ENCODE measurements around the gene PTPRA. TPM values are rescaled to one million over a fixed set of nuclear protein-coding genes. Genes with fewer than 3 reads are reported as not detected.

Gene PTPRA
- total and polyA plus RNA-seq, 2 donors (not counting 3 experiments of a cell fraction or from before 2014, with no cell fraction given): 43.2 to 53.4 TPM

GRCh38 chr20:2874456-2874855 lies 1.2 kb downstream of the PTPRA start:
- TF ChIP-seq POLR2AphosphoS5 (IDR thresholded peaks at IDR 0.05; ENCODE audit: insufficient read depth, low read depth, low read length) (no peak), EZH2 (IDR thresholded peaks at IDR 0.05; ENCODE audit: borderline replicate concordance, low read depth, low read length, severe bottlenecking) (no peak), JUN (IDR thresholded peaks at IDR 0.05; ENCODE audit: borderline replicate concordance, insufficient read depth, insufficient read length, low read depth) (no peak), POLR2A (IDR thresholded peaks at IDR 0.05; ENCODE audit: low read depth, low read length) (no peak), MYC (IDR thresholded peaks at IDR 0.05; ENCODE audit: low read depth, low read length) (no peak), FOS (IDR thresholded peaks at IDR 0.05; ENCODE audit: borderline replicate concordance, insufficient read depth, low read length) (no peak), GATA2 (IDR thresholded peaks at IDR 0.05; ENCODE audit: insufficient read depth, insufficient read length, low read depth, low read length) (no peak)
- TF ChIP-seq, protein P1, sequence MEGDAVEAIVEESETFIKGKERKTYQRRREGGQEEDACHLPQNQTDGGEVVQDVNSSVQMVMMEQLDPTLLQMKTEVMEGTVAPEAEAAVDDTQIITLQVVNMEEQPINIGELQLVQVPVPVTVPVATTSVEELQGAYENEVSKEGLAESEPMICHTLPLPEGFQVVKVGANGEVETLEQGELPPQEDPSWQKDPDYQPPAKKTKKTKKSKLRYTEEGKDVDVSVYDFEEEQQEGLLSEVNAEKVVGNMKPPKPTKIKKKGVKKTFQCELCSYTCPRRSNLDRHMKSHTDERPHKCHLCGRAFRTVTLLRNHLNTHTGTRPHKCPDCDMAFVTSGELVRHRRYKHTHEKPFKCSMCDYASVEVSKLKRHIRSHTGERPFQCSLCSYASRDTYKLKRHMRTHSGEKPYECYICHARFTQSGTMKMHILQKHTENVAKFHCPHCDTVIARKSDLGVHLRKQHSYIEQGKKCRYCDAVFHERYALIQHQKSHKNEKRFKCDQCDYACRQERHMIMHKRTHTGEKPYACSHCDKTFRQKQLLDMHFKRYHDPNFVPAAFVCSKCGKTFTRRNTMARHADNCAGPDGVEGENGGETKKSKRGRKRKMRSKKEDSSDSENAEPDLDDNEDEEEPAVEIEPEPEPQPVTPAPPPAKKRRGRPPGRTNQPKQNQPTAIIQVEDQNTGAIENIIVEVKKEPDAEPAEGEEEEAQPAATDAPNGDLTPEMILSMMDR (IDR thresholded peaks at IDR 0.05; ENCODE audit: extremely low read depth in 1 of 2, insufficient read depth in 1 of 2, low read depth in 1 of 2, low read length in 2 of 2): no peak
- TF ChIP-seq, protein P2, sequence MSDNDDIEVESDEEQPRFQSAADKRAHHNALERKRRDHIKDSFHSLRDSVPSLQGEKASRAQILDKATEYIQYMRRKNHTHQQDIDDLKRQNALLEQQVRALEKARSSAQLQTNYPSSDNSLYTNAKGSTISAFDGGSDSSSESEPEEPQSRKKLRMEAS (IDR thresholded peaks at IDR 0.05; ENCODE audit: insufficient read depth, insufficient read length): no peak
- peaks cover 35% of the 10 kb centered on the region for H3K4me1 ChIP-seq (ENCODE audit: control insufficient read depth, extremely low read depth, insufficient read depth, low read length)
- POLR2A ChIA-PET: no interaction called here

More at GRCh38 chr20:2874456-2874855, 1.2 kb downstream of the PTPRA start:
- Histone ChIP-seq H3K9ac (replicated peaks; ENCODE audit: extremely low read depth, insufficient read depth, low read length) (peak overlapping the region; percentile 64), H3K9me1 (replicated peaks; ENCODE audit: control insufficient read depth, extremely low read depth, insufficient read depth, low read length) (no peaks in the 10 kb centered on the region), H3K27me3 (ENCODE audit: control insufficient read depth in 2 of 2, insufficient read depth in 2 of 2, low read length in 2 of 2) (no peaks in the 10 kb centered on the region), H3K4me2 (ENCODE audit: insufficient read depth, low read length) (peak overlapping the region; percentile 71), H4K20me1 (replicated peaks; ENCODE audit: control insufficient read depth, extremely low read depth, insufficient read depth, low read length) (no peaks in the 10 kb centered on the region), H3K9me3 (replicated peaks; ENCODE audit: control insufficient read depth, insufficient read depth, low read length) (no peaks in the 10 kb centered on the region), H3K79me2 (ENCODE audit: control insufficient read depth, insufficient read depth, low read length) (peaks cover 51% of the 10 kb centered on the region), H3K27ac (ENCODE audit: insufficient read depth, low read depth, low read length) (no peak overlapping the region), H3K36me3 (ENCODE audit: control insufficient read depth in 2 of 2, extremely low read depth in 1 of 2, insufficient read depth in 2 of 2, low read length in 2 of 2) (no peaks in the 10 kb centered on the region), H2AFZ (ENCODE audit: low read depth, low read length) (no peak overlapping the region), H3K4me3 (replicated peaks in 1 of 3; ENCODE audit: insufficient read depth in 1 of 3, low read depth in 1 of 3, low read length in 3 of 3) (peak overlapping the region; percentile 55 to 80 (median 64))
- intact Hi-C loops (cut with micrococcal nuclease) (loop anchor here (5.0 kb wide), 4 partner anchors 108 to 173 kb away; partner anchors contain the start of gene MRPS26), dilution Hi-C loops (cut with MboI; ENCODE audit: extremely low pct_ligation_motif_present, low sequenced_read_pairs) (no loop called here)
- FAIRE-seq (no peak), DNase-seq (ENCODE audit: low read depth, low spot score) (peak; percentile 27)
- CTCF ChIA-PET: no interaction called here
- no TSS peak for BruUV-seq (replicated peaks)

Measured in endothelial cell of umbilical vein (primary cell).